AG04449 (cell line): ENCODE measurements around the gene OXA1L.
"Not testable (repeated sequence)": the region's sequence is repeated elsewhere in the genome, so short reads cannot be mapped to it uniquely, and the experiment has no call there.

Experiments used
- CTCF ChIA-PET: fragments of 350-600 bp; formaldehyde crosslinking; extraction: SDS; loops from one replicate; lab custom pipeline; 2021; ENCODE audit warnings: antibody characterized with exemption; lab: Yijun Ruan, JAX
- POLR2A ChIA-PET: fragments of 400-600, 350-600 bp; formaldehyde crosslinking; extraction: SDS; loops from one replicate; lab custom pipeline; 2020; ENCODE audit warnings: antibody characterized with exemption, inconsistent platforms; lab: Yijun Ruan, JAX
- DNase-seq: peaks from one replicate; pipeline ENCODE4 v3.0.0-alpha.2; 2010; ENCODE audit warnings: low read depth, low spot score
- H3K4me3 ChIP-seq: 2 replicates; pipeline ENCODE4 v1.5.1; 2011; ENCODE audit warnings: low read depth, mild to moderate bottlenecking, control low read depth, low read length
- TF ChIP-seq, protein P1 (sequence below): IDR thresholded peaks from one replicate; pipeline ENCODE4 v1.5.1; 2011; ENCODE audit warnings: mild to moderate bottlenecking, moderate library complexity, low read length, control low read depth, inconsistent platforms; ENCODE audit not compliant: insufficient read depth; ENCODE audit errors: missing control alignments

Gene OXA1L

DNA sequence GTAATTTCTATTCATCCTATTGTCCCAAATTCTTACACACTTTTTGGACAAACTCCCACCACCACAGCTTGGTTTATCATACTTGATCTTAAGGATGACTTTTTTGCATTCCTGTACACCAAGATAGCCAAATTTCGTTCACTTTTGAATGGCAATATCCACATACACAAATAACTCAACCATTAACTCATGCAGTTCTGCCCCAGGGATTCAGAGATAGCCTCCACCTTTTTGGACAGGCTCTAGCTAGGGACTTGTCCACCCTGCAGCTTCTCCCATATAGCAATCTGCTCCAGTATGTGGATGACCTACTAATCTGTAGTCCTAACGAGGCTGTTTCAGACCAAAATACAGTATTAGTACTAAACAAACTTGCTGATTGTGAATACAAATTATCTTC is 32.7 kb upstream of the OXA1L start:
- TF ChIP-seq, protein P1, sequence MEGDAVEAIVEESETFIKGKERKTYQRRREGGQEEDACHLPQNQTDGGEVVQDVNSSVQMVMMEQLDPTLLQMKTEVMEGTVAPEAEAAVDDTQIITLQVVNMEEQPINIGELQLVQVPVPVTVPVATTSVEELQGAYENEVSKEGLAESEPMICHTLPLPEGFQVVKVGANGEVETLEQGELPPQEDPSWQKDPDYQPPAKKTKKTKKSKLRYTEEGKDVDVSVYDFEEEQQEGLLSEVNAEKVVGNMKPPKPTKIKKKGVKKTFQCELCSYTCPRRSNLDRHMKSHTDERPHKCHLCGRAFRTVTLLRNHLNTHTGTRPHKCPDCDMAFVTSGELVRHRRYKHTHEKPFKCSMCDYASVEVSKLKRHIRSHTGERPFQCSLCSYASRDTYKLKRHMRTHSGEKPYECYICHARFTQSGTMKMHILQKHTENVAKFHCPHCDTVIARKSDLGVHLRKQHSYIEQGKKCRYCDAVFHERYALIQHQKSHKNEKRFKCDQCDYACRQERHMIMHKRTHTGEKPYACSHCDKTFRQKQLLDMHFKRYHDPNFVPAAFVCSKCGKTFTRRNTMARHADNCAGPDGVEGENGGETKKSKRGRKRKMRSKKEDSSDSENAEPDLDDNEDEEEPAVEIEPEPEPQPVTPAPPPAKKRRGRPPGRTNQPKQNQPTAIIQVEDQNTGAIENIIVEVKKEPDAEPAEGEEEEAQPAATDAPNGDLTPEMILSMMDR: no peak
- POLR2A ChIA-PET: no interaction called here
- DNase-seq: no peak
- no peak overlapping the region for H3K4me3 ChIP-seq
- CTCF ChIA-PET: interaction anchor here (1.0 to 1.2 kb wide), 3 partner anchors 16 to 177 kb away, joined by 3 to 5 read pairs (median 3); no protein-coding TSS in a partner anchor

DNA sequence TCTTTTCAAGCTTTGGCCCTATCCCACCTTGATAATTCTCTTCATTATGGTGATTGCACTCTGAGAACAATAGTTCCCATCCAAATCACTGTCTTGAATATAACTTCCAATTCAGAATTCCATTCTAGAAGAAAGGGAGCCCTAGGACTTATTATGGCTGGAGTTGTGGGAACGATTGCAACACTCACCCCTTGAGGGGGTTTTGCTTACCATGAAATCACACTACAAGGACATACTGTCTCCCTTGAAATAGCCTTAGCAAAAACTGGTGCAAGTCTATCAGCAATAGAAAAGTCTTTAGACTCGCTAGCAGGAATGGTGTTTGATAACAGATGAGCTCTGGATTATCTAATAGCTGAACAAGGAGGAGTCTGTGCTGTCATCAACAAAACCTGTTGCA is 31.4 kb upstream of the OXA1L start:
- TF ChIP-seq, protein P1: no peak
- DNase-seq: no peak
- ChIA-PET CTCF (interaction anchor here (0.9 kb wide), 1 partner anchor 178 kb away, joined by 4 read pairs; no protein-coding TSS in a partner anchor), POLR2A (no interaction called here)
- H3K4me3 ChIP-seq: no peak overlapping the region

DNA sequence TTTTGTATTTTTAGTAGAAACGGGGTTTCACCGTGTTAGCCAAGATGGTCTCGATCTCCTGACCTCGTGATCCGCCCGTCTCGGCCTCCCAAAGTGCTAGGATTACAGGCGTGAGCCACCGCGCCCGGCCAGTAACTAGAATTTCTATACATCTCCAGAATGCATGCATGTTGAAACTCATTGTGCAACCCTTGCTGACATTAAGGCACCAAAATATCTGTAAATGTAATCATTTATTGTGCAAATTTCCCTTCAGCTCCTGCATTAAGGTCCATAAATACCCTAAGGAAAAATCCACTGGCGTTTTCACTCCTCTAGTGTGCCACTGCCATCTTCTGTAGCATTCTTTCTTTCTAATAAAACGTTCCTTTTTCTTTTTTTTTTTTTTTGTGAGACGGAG is 30.1 kb upstream of the OXA1L start:
- POLR2A ChIA-PET, CTCF ChIA-PET, DNase-seq, H3K4me3 ChIP-seq: not testable (repeated sequence)

DNA sequence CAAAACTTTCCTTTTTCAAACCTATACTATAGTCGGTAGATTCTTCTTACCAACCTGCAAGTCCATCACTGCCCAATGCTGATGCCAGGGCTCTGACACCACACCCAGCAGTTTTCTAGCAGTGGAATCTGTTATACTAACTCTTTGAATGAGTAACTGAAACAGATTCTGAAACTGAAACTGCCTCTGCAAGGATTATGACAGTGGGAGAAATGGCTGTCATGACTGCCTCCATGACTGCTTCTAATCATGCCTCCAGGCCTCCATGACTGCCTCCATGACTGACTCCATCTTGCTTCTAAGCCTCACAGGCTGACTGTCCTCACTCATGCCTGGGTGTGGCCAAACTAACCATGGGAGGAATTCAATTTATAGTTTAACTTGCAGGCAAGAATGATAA is 29.4 kb upstream of the OXA1L start:
- H3K4me3 ChIP-seq: no peak overlapping the region
- CTCF ChIA-PET: no interaction called here
- POLR2A ChIA-PET: no interaction called here
- TF ChIP-seq, protein P1: no peak
- no peak for DNase-seq

DNA sequence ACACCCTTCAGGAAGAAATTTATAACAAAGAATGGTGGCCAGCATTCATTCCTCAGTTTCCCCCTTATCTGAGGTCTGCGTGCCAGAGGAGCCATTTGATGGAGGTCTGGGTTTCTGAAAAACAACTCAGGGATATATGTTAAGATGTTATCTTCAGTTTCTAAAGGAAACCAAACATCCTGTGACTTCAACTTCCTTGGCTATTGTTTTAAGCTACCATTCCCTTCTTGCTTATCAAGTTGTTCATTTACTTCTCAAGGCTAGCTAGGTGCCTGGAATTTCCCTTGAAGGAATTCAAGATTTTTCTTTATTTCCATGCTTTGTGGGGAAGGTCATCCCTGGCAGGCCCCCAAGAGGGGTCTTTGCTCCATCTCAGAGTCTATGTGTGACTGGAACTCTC is 27.1 kb upstream of the OXA1L start:
- TF ChIP-seq, protein P1: no peak
- no peak overlapping the region for H3K4me3 ChIP-seq
- POLR2A ChIA-PET: no interaction called here
- CTCF ChIA-PET: interaction anchor here (0.9 kb wide), 1 partner anchor 39 kb away, joined by 3 read pairs; no protein-coding TSS in a partner anchor
- DNase-seq: no peak

DNA sequence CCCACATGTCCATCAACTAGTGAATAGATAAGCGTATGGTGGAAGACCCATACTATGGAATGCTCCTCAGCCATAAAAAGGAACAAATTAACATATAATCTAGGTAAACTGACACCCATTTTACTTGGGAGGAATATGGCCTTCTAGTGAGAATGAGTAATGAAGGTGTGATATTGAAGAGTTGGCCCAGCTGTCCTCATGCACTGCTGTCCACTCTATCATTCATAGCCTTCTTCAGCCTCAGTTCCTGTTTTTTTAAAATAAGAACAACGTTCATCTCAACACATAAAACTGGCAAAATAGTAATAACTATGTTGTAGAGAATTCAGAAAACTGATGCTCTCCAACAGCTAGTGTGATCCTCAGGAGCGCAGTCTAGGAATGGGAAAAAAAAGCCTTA is 26.5 kb upstream of the OXA1L start:
- ChIA-PET CTCF (interaction anchor here (0.9 kb wide), 1 partner anchor 38 kb away, joined by 3 read pairs; no protein-coding TSS in a partner anchor), POLR2A (no interaction called here)
- H3K4me3 ChIP-seq: no peak overlapping the region
- TF ChIP-seq, protein P1: no peak
- DNase-seq: no peak

DNA sequence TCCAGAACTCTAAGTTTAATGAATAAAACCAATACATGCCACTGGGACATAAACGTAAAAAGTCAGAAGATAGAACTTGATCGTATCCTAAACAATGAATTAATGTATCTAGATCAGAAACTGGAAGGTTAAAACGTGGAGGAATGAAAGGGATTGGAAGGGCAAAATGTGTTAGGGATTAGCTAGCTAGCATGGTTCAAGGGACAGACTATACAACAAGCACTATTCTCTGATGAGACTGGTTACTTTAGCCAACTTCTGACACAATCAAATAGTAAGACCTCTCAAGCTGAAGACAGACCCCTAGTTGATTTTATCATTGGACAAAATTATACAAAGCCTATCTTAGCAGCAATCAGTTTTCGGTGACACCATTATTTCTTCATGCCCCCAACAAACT is 18.7 kb upstream of the OXA1L start:
- ChIA-PET POLR2A (no interaction called here), CTCF (no interaction called here)
- no peak for DNase-seq
- TF ChIP-seq, protein P1: no peak
- no peak overlapping the region for H3K4me3 ChIP-seq
